ENCODE measurements around the gene METTL16.
"Not testable (repeated sequence)": the region's sequence is repeated elsewhere in the genome, so short reads cannot be mapped to it uniquely, and the experiment has no call there.

Gene METTL16

DNA sequence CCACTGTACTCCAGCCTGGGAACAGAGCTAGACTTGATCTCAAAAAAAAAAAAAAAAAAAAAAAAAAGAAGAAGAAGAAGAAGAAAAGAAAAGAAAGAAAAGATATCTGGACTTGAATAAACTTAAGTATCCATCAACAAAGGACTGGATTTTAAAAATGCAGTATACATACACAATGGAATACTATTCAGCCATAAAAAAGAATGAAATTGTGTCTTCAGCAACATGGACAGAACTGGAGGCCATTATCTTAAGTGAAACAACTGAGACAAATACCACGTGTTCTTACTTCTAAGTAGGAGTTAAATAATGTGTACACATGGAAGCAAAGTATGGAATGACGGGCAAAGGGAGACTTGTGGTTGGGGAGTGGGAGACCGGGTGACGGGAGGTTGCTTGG is 70.8 kb downstream of the METTL16 start:
- H3K9me3 Mint-ChIP-seq: peaks cover 8% of the 10 kb centered on the region
- H3K4me3 Mint-ChIP-seq: no peak overlapping the region
- H3K4me1 Mint-ChIP-seq: peaks cover 7% of the 10 kb centered on the region
- TF ChIP-seq CTCF (IDR thresholded peaks at IDR 0.05): no peak
- DNase-seq: no peak
- peaks cover 70% of the 10 kb centered on the region for H3K36me3 Mint-ChIP-seq (ENCODE audit: low read depth)
- H3K27ac Mint-ChIP-seq: no peak overlapping the region
- H3K27me3 Mint-ChIP-seq (ENCODE audit: low read depth, poor library complexity): peaks cover 4% of the 10 kb centered on the region

GRCh38 chr17:2439997-2440396 is 71.7 kb downstream of the METTL16 start:
- DNase-seq; H3K27me3 Mint-ChIP-seq (ENCODE audit: low read depth, poor library complexity); H3K27ac Mint-ChIP-seq; H3K4me3 Mint-ChIP-seq; H3K9me3 Mint-ChIP-seq: not testable (repeated sequence)
- peaks cover 16% of the 10 kb centered on the region for H3K4me1 Mint-ChIP-seq
- peaks cover 63% of the 10 kb centered on the region for H3K36me3 Mint-ChIP-seq (ENCODE audit: low read depth)

- peaks cover 4% of the 10 kb centered on the region for H3K27me3 Mint-ChIP-seq (ENCODE audit: low read depth, poor library complexity)
- H3K9me3 Mint-ChIP-seq: peaks cover 5% of the 10 kb centered on the region
- no peak for TF ChIP-seq CTCF (IDR thresholded peaks at IDR 0.05)
- peaks cover 27% of the 10 kb centered on the region for H3K4me1 Mint-ChIP-seq
- H3K27ac Mint-ChIP-seq: peak overlapping the region; percentile 48
- H3K4me3 Mint-ChIP-seq: no peak overlapping the region
- DNase-seq: no peak
- H3K36me3 Mint-ChIP-seq (ENCODE audit: low read depth): peaks cover 69% of the 10 kb centered on the region
These were observed 72.9 kb downstream of the METTL16 start for GRCh38 chr17:2438823-2439222.

- Mint-ChIP-seq H3K27me3 (ENCODE audit: low read depth, poor library complexity) (peaks cover 4% of the 10 kb centered on the region), H3K27ac (peak overlapping the region; percentile 78), H3K4me1 (peaks cover 31% of the 10 kb centered on the region), H3K4me3 (peak overlapping the region; percentile 64), H3K36me3 (ENCODE audit: low read depth) (peaks cover 75% of the 10 kb centered on the region), H3K9me3 (peaks cover 5% of the 10 kb centered on the region)
- no peak for TF ChIP-seq CTCF (IDR thresholded peaks at IDR 0.05)
- DNase-seq: no peak
These were observed 75.3 kb downstream of the METTL16 start for GRCh38 chr17:2436316-2436905.

DNA sequence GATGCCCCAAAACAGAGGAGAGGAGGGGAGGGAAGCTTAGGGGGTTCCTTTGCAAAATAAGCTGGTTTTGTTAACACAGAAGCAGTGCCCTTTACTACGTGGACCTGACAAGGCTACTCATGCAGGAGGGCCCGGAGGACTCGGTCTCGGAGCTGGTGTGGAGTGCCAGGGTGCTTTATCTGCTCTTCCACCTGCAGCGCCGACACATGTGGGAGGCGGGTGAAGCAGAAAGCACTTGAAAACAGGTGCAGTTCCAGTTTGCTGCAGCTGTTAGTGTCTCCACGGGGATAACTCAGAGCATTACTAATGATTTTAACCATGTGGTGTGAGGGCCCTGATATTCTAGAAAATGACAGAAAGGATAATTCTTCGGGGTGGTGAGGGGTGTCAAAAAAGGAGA is 75.8 kb downstream of the METTL16 start:
- peak overlapping the region; percentile 64 for H3K4me3 Mint-ChIP-seq
- peak overlapping the region; percentile 78 for H3K27ac Mint-ChIP-seq
- TF ChIP-seq CTCF (IDR thresholded peaks at IDR 0.05): no peak

GRCh38 chr17:2435181-2435741 is 76.4 kb downstream of the METTL16 start:
- peak overlapping the region; percentile 78 for H3K27ac Mint-ChIP-seq
- H3K36me3 Mint-ChIP-seq (ENCODE audit: low read depth): peaks cover 68% of the 10 kb centered on the region
- DNase-seq: peak; percentile 30
- no peaks in the 10 kb centered on the region for H3K27me3 Mint-ChIP-seq (ENCODE audit: low read depth, poor library complexity)
- no peak for TF ChIP-seq CTCF (IDR thresholded peaks at IDR 0.05)
- H3K4me1 Mint-ChIP-seq: peaks cover 31% of the 10 kb centered on the region
- peak overlapping the region; percentile 64 for H3K4me3 Mint-ChIP-seq
- no peaks in the 10 kb centered on the region for H3K9me3 Mint-ChIP-seq

More for the DNA sequence above, 75.8 kb downstream of the METTL16 start:
- Mint-ChIP-seq H3K4me1 (peaks cover 31% of the 10 kb centered on the region), H3K36me3 (ENCODE audit: low read depth) (peaks cover 74% of the 10 kb centered on the region), H3K9me3 (peaks cover under 1% of the 10 kb centered on the region), H3K27me3 (ENCODE audit: low read depth, poor library complexity) (no peaks in the 10 kb centered on the region)
- no peak for DNase-seq

Data from nephron progenitor cell (in vitro differentiated cells).